ENCODE data around the gene LRRC1.

Gene LRRC1

GRCh38 chr6:53878808-53879207 lies 84.0 kb downstream of the LRRC1 start:
- DNase-seq (ENCODE audit: low spot score), result no peak
- TF ChIP-seq CTCF (IDR thresholded peaks at IDR 0.05; ENCODE audit: extremely low read depth, missing control alignments), result no peak

- TF ChIP-seq CTCF (IDR thresholded peaks at IDR 0.05; ENCODE audit: extremely low read depth, missing control alignments), result no peak
- no peak for DNase-seq (ENCODE audit: low spot score)
Observed at GRCh38 chr6:53879608-53880007, 84.8 kb downstream of the LRRC1 start.

- DNase-seq (ENCODE audit: low spot score), result no peak
- TF ChIP-seq CTCF (IDR thresholded peaks at IDR 0.05; ENCODE audit: extremely low read depth, missing control alignments), result no peak
Observed at GRCh38 chr6:53887316-53887715, 92.5 kb downstream of the LRRC1 start.

- TF ChIP-seq CTCF (IDR thresholded peaks at IDR 0.05; ENCODE audit: extremely low read depth, missing control alignments), result no peak
- DNase-seq (ENCODE audit: low spot score), result no peak
Observed at GRCh38 chr6:53888931-53889330, 94.1 kb downstream of the LRRC1 start.

- DNase-seq (ENCODE audit: low spot score), result no peak
- no peak for TF ChIP-seq CTCF (IDR thresholded peaks at IDR 0.05; ENCODE audit: extremely low read depth, missing control alignments)
Observed at GRCh38 chr6:53889365-53889764, 94.6 kb downstream of the LRRC1 start.

GRCh38 chr6:53892707-53893106 lies 97.9 kb downstream of the LRRC1 start:
- DNase-seq (ENCODE audit: low spot score), result no peak
- TF ChIP-seq CTCF (IDR thresholded peaks at IDR 0.05; ENCODE audit: extremely low read depth, missing control alignments), result no peak

- TF ChIP-seq CTCF (IDR thresholded peaks at IDR 0.05; ENCODE audit: extremely low read depth, missing control alignments), result no peak
- no peak for DNase-seq (ENCODE audit: low spot score)
Observed at GRCh38 chr6:53894091-53894490, 99.3 kb downstream of the LRRC1 start.

Data from GM20000 (cell line).